H9 (cell line): ENCODE results near the gene CRY1. TPM values are rescaled to one million over a fixed set of nuclear protein-coding genes. Genes with fewer than 3 reads are reported as not detected.

Experiments
- DNase-seq: peaks from one replicate; pipeline ENCODE4 v3.0.0-alpha.2; 2017
- H2AFZ ChIP-seq: one replicate; pipeline ENCODE4 v1.6.1; 2013; ENCODE audit warnings: mild to moderate bottlenecking, low read length, control low read depth, moderate library complexity
- H2AK5ac ChIP-seq: 2 replicates; pipeline ENCODE4 v1.6.1; 2013; ENCODE audit warnings: low read length, control low read depth, mixed read lengths; ENCODE audit not compliant: insufficient read length
- H2BK120ac ChIP-seq: one replicate; pipeline ENCODE4 v1.6.1; 2013; ENCODE audit warnings: low read depth, mild to moderate bottlenecking, low read length, control low read depth, inconsistent platforms; ENCODE audit not compliant: poor library complexity, severe bottlenecking
- H2BK12ac ChIP-seq: 2 replicates; pipeline ENCODE4 v1.6.1; 2013; ENCODE audit warnings: low read length, control low read depth, mixed read lengths, low read depth; ENCODE audit not compliant: insufficient read length
- H2BK15ac ChIP-seq: 2 replicates; pipeline ENCODE4 v1.6.1; 2013; ENCODE audit warnings: low read depth, low read length, control low read depth
- H2BK20ac ChIP-seq: one replicate; pipeline ENCODE4 v1.6.1; 2013; ENCODE audit warnings: low read depth, mild to moderate bottlenecking, low read length, control low read depth, inconsistent platforms; ENCODE audit not compliant: poor library complexity, severe bottlenecking
- H2BK5ac ChIP-seq: 2 replicates; pipeline ENCODE4 v1.6.1; 2013; ENCODE audit warnings: low read length, control low read depth, mixed read lengths; ENCODE audit not compliant: insufficient read length
- H3K14ac ChIP-seq: 2 replicates; pipeline ENCODE4 v1.6.1; 2013; ENCODE audit warnings: low read length, control low read depth; ENCODE audit not compliant: insufficient read depth
- H3K18ac ChIP-seq: 2 replicates; pipeline ENCODE4 v1.6.1; 2013; ENCODE audit warnings: low read depth, mild to moderate bottlenecking, mixed read lengths, low read length, control low read depth; ENCODE audit not compliant: insufficient read length
- H3K23ac ChIP-seq: 2 replicates; pipeline ENCODE4 v1.6.1; 2013; ENCODE audit warnings: low read length, control low read depth, mixed read lengths, low read depth; ENCODE audit not compliant: insufficient read length
- H3K23me2 ChIP-seq: 2 replicates; pipeline ENCODE4 v1.6.1; 2013; ENCODE audit warnings: low read depth, mild to moderate bottlenecking, mixed read lengths, low read length, control low read depth; ENCODE audit not compliant: insufficient read length, poor library complexity, severe bottlenecking
- H3K27ac ChIP-seq: 2 replicates; pipeline ENCODE4 v1.5.1; 2013; ENCODE audit warnings: low read length, control low read depth, mixed read lengths, low read depth; ENCODE audit not compliant: insufficient read length
- H3K27me3 ChIP-seq: 2 replicates; pipeline ENCODE4 v1.6.1; 2013; ENCODE audit warnings: low read length, control low read depth, inconsistent platforms; ENCODE audit not compliant: insufficient read depth
- H3K4ac ChIP-seq: 2 replicates; pipeline ENCODE4 v1.6.1; 2013; ENCODE audit warnings: low read depth, mild to moderate bottlenecking, control low read depth, inconsistent platforms, low read length, moderate library complexity
- H3K4me1 ChIP-seq: 2 replicates; pipeline ENCODE4 v1.6.1; 2013; ENCODE audit warnings: low read length, control low read depth, inconsistent platforms; ENCODE audit not compliant: insufficient read depth
- H3K4me2 ChIP-seq: 2 replicates; pipeline ENCODE4 v1.6.1; 2013; ENCODE audit warnings: low read length, control low read depth, mixed read lengths; ENCODE audit not compliant: insufficient read length, insufficient read depth
- H3K56ac ChIP-seq: 2 replicates; pipeline ENCODE4 v1.6.1; 2013; ENCODE audit warnings: low read depth, mild to moderate bottlenecking, mixed read lengths, low read length, control low read depth; ENCODE audit not compliant: insufficient read length
- H3K79me1 ChIP-seq: 2 replicates; pipeline ENCODE4 v1.6.1; 2013; ENCODE audit warnings: low read depth, mild to moderate bottlenecking, moderate library complexity, low read length, control low read depth, inconsistent platforms; ENCODE audit not compliant: insufficient read depth, poor library complexity, severe bottlenecking
- H3K79me2 ChIP-seq: 2 replicates; pipeline ENCODE4 v1.6.1; 2013; ENCODE audit warnings: low read length, control low read depth, inconsistent platforms; ENCODE audit not compliant: insufficient read depth
- H3K9ac ChIP-seq: 2 replicates; pipeline ENCODE4 v1.6.1; 2013; ENCODE audit warnings: low read length, control low read depth, mixed read lengths; ENCODE audit not compliant: insufficient read length; ENCODE audit errors: extremely low read depth
- H3K9me3 ChIP-seq: one replicate; pipeline ENCODE4 v1.6.1; 2013; ENCODE audit warnings: low read depth, low read length, inconsistent platforms; ENCODE audit not compliant: control insufficient read depth
- H3T11ph ChIP-seq: one replicate; pipeline ENCODE4 v1.6.1; 2013; ENCODE audit warnings: mild to moderate bottlenecking, low read length, control low read depth, inconsistent platforms
- H4K20me1 ChIP-seq: one replicate; pipeline ENCODE4 v1.6.1; 2013; ENCODE audit not compliant: control insufficient read depth, insufficient read length, insufficient read depth
- H4K5ac ChIP-seq: 2 replicates; pipeline ENCODE4 v1.6.1; 2013; ENCODE audit warnings: low read depth, mild to moderate bottlenecking, mixed read lengths, low read length, control low read depth; ENCODE audit not compliant: insufficient read length
- H4K8ac ChIP-seq: replicated peaks from 2 replicates; pipeline ENCODE4 v1.6.1; 2013; ENCODE audit warnings: low read length, control low read depth, mixed read lengths, low read depth; ENCODE audit not compliant: insufficient read length
- H4K91ac ChIP-seq: 2 replicates; pipeline ENCODE4 v1.6.1; 2013; ENCODE audit warnings: low read depth, mild to moderate bottlenecking, moderate library complexity, mixed read lengths, low read length, control low read depth; ENCODE audit not compliant: insufficient read length
- H3K27ac Mint-ChIP-seq, 3 experiments: 2 replicates in 2 of 3; 3 replicates in 1 of 3; pipeline ENCODE4 v1.8.0; 2020 to 2021; ENCODE audit warnings: mixed read lengths in 3 of 3, mild to moderate bottlenecking in 1 of 3, moderate library complexity in 1 of 3
- H3K27me3 Mint-ChIP-seq: 2 replicates; pipeline ENCODE4 v1.8.0; 2021; ENCODE audit warnings: low read depth, mild to moderate bottlenecking, moderate library complexity, mixed read lengths
- H3K36me3 Mint-ChIP-seq, 3 experiments: 2 replicates in 2 of 3; 3 replicates in 1 of 3; pipeline ENCODE4 v1.8.0; 2020 to 2021; ENCODE audit warnings: low read depth in 3 of 3, mixed read lengths in 3 of 3; ENCODE audit not compliant: insufficient read depth in 1 of 3
- H3K4me1 Mint-ChIP-seq, 2 experiments: 2 replicates each; pipeline ENCODE4 v1.8.0; 2020; ENCODE audit warnings: mixed read lengths in 2 of 2
- H3K4me3 Mint-ChIP-seq, 2 experiments: 2 replicates in 1 of 2; 3 replicates in 1 of 2; pipeline ENCODE4 v1.8.0; 2020 to 2021; ENCODE audit warnings: mild to moderate bottlenecking in 2 of 2, mixed read lengths in 2 of 2, moderate library complexity in 1 of 2
- H3K9me3 Mint-ChIP-seq, 2 experiments: 2 replicates in 1 of 2; 3 replicates in 1 of 2; pipeline ENCODE4 v1.8.0; 2020; ENCODE audit warnings: mild to moderate bottlenecking in 2 of 2, mixed read lengths in 2 of 2, moderate library complexity in 1 of 2
- CTCF ChIP-seq: fragments of 200-600 bp; sonication (generic); conservative IDR thresholded peaks from 3 replicates; pipeline ENCODE4 v1.8.0; 2021; ENCODE audit warnings: antibody characterized with exemption, mild to moderate bottlenecking
- WGBS: extraction: QIAGEN DNeasy Blood & Tissue Kit; methylation state at CpG from one replicate; pipeline ENCODE4 v1.1.7; 2013; ENCODE audit warnings: missing lambda C conversion rate, low lambda C conversion rate, mixed read lengths; ENCODE audit not compliant: insufficient read length; ENCODE audit errors: extremely low coverage; 5-methylcytosine and 5-hydroxymethylcytosine counted together
- total RNA-seq: library from RNA; stranded (reverse); gene quantifications from 2 replicates; pipeline ENCODE4 v1.2.1, GENCODE V29; 2021

CRY1 gene
- total RNA-seq, 1 experiment from 2014 or later = 23.5 TPM

DNA sequence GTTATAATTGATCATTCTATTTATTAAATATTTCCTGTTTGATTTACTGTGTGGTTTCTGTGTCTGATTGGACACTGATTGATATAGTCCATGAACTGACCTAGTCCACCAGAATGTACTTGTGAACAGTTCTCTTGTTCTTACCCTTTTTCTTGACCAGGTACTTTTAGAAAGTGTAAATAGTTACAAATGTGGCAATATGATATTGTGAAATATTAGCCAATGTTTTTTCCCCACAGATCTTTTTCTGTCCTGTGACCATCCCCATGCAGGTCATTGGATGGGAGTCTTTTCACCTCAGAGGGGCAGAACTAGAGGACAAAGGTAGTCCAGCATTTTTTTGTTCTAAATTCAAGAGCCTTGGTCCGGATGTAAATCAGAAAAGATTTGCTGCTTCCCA lies 8.3 kb upstream of the CRY1 start:
- peaks cover 11 to 17% of the 10 kb centered on the region in 2 experiments for H3K4me1 Mint-ChIP-seq
- Histone ChIP-seq H3K79me2 (no peaks in the 10 kb centered on the region), H3K23ac (no peak overlapping the region), H4K20me1 (no peaks in the 10 kb centered on the region), H3K27ac (no peak overlapping the region), H3K9me3 (no peaks in the 10 kb centered on the region), H4K5ac (no peak overlapping the region), H3K79me1 (no peaks in the 10 kb centered on the region), H4K8ac (no peak overlapping the region), H2BK5ac (no peak overlapping the region), H3K9ac (no peak overlapping the region), H2BK120ac (no peak overlapping the region), H3K4me2 (no peak overlapping the region), H2BK20ac (no peak overlapping the region), H3K27me3 (no peaks in the 10 kb centered on the region), H3K56ac (no peak overlapping the region), H4K91ac (no peak overlapping the region), H3K4ac (no peak overlapping the region), H2BK15ac (no peak overlapping the region), H3K4me1 (0 out of 2 replicates have a peak, but pooled peaks cover 2% of the 10 kb centered on the region), H2AFZ (no peak overlapping the region), H3K14ac (no peak overlapping the region), H2BK12ac (no peak overlapping the region), H3K23me2 (no peaks in the 10 kb centered on the region), H3K18ac (no peak overlapping the region), H2AK5ac (no peak overlapping the region), H3T11ph (no peak overlapping the region)
- no peak overlapping the region for H3K27ac Mint-ChIP-seq
- no CpG with 5 or more reads among the region's 1 CpG for WGBS
- no peak overlapping the region for H3K4me3 Mint-ChIP-seq
- H3K36me3 Mint-ChIP-seq = peaks cover 3 to 8% (median 8%) of the 10 kb centered on the region in 3 experiments; a peak in 4 of 7 replicates
- no peak for DNase-seq
- H3K27me3 Mint-ChIP-seq = peaks cover 3% of the 10 kb centered on the region; the same call in 1 of the 2 replicates
- peaks cover 10% of the 10 kb centered on the region in 2 experiments for H3K9me3 Mint-ChIP-seq
- no peak for TF ChIP-seq CTCF
